CD4-positive, alpha-beta T cell (primary cell): ENCODE results near the gene IRF9. TPM values are rescaled to one million over a fixed set of nuclear protein-coding genes. Genes with fewer than 3 reads are reported as not detected.

ENCODE experiments used
- ATAC-seq: fragments of 200-7000 bp; cut with Tn5 transposase; one replicate; pipeline ENCODE4 v1.10.0; 2022; ENCODE audit warnings: mild to moderate bottlenecking; ENCODE audit not compliant: poor library complexity
- CTCF ChIA-PET: fragments of 350-600 bp; sonication (Branson Sonifier 250); formaldehyde crosslinking; loops from one replicate; lab custom pipeline; 2021; ENCODE audit warnings: antibody characterized with exemption, inconsistent platforms; lab: Charles Lee
- POLR2A ChIA-PET: fragments of 350-600 bp; sonication (Branson Sonifier 250); formaldehyde crosslinking; loops from one replicate; lab custom pipeline; 2021; ENCODE audit warnings: antibody characterized with exemption, inconsistent platforms; lab: Charles Lee
- DNase-seq, 14 experiments: peaks; one replicate each; pipeline ENCODE4 v3.0.0-alpha.2; 2013 to 2020; ENCODE audit warnings: mixed read lengths in 2 of 14
- H3K27ac ChIP-seq, 2 donors: one replicate each; pipeline versions ENCODE4 v1.5.1 to v1.7.0; 2013; ENCODE audit warnings: low read length in 2 of 2, low read depth in 1 of 2, mild to moderate bottlenecking in 1 of 2
- H3K27me3 ChIP-seq, 2 experiments: 1 replicate in 1 of 2; 2 replicates in 1 of 2; pipeline versions ENCODE4 v1.6.1 to v1.7.0; 2013; ENCODE audit warnings: low read length in 2 of 2, control low read depth in 1 of 2, mild to moderate bottlenecking in 1 of 2, moderate library complexity in 1 of 2; ENCODE audit not compliant: insufficient read depth in 2 of 2, control insufficient read depth in 1 of 2
- H3K36me3 ChIP-seq: one replicate; pipeline ENCODE4 v1.6.1; 2013; ENCODE audit warnings: low read length, control low read depth; ENCODE audit not compliant: insufficient read depth
- H3K4me1 ChIP-seq: one replicate; pipeline ENCODE4 v1.6.1; 2013; ENCODE audit warnings: low read length, control low read depth; ENCODE audit not compliant: insufficient read depth
- H3K4me3 ChIP-seq: one replicate; pipeline ENCODE4 v1.5.1; 2013; ENCODE audit warnings: mild to moderate bottlenecking, low read length, moderate library complexity
- H3K9me3 ChIP-seq, 2 experiments: 1 replicate in 1 of 2; 2 replicates in 1 of 2; pipeline versions ENCODE4 v1.6.1 to v1.7.0; 2013; ENCODE audit warnings: low read length in 2 of 2, mild to moderate bottlenecking in 2 of 2, control low read depth in 1 of 2, moderate library complexity in 1 of 2; ENCODE audit not compliant: control insufficient read depth in 1 of 2, insufficient read depth in 1 of 2
- H3K27ac Mint-ChIP-seq: one replicate; pipeline ENCODE4 v1.8.0; 2020; ENCODE audit warnings: mixed read lengths
- H3K27me3 Mint-ChIP-seq: one replicate; pipeline ENCODE4 v1.8.0; 2021; ENCODE audit warnings: mixed read lengths
- H3K36me3 Mint-ChIP-seq: one replicate; pipeline ENCODE4 v1.8.0; 2021; ENCODE audit warnings: low read depth, mixed read lengths
- H3K4me1 Mint-ChIP-seq: one replicate; pipeline ENCODE4 v1.8.0; 2021; ENCODE audit warnings: low read depth, mixed read lengths
- H3K4me3 Mint-ChIP-seq: one replicate; pipeline ENCODE4 v1.8.0; 2020; ENCODE audit warnings: mild to moderate bottlenecking, mixed read lengths
- H3K9me3 Mint-ChIP-seq: one replicate; pipeline ENCODE4 v1.8.0; 2020; ENCODE audit warnings: mixed read lengths
- intact Hi-C, 2 experiments: fragments of 100-400 bp; cut with DNase I in 1 of 2; cut with micrococcal nuclease in 1 of 2; formaldehyde crosslinking; loops; one replicate each; pipeline versions ENCODE4 v1.15.1 to v1.9.0; 2023 to 2025; cut with DNase I, micrococcal nuclease
- total RNA-seq, 174 experiments: library from RNA in 2 of 174; stranded (reverse) in 2 of 174; gene quantifications; one replicate each; pipeline ENCODE4 v1.2.3 and lab custom pipeline; 2021 to 2026
- TF ChIP-seq, protein P1 (sequence below): fragments of 200-600 bp; IDR thresholded peaks from one replicate; pipeline ENCODE4 v1.8.0; 2022; ENCODE audit warnings: antibody characterized with exemption, mild to moderate bottlenecking

IRF9 gene
- total RNA-seq, 2 experiments from 2014 or later, result 248 to 262 TPM

DNA sequence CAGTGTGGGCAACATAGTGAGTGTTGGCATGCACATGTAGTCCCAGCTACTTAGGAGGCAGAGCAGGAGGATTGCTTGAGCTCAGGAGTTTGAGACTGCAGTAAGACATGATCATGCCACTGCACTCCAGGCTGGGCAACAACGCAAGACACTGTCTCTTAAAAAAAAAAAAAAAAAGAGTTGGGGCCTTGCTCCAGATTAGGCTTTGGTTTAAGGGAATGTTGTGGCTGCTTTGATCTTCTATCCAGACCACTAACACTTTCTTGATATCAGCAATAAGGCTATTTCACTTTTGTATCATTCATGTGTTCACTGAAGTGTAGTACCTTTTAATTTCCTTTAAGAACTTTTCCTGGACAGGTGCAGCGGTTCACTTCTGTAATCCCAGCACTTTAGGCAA lies 33.4 kb upstream of the IRF9 start:
- Mint-ChIP-seq H3K9me3 (no peaks in the 10 kb centered on the region), H3K27ac (no peak overlapping the region), H3K27me3 (no peaks in the 10 kb centered on the region), H3K4me3 (no peak overlapping the region), H3K36me3 (peaks cover 26% of the 10 kb centered on the region), H3K4me1 (peaks cover 16% of the 10 kb centered on the region)
- POLR2A ChIA-PET, result interaction anchor here (1.8 to 6.2 kb wide), 3 partner anchors 8 to 19 kb away, joined by 6 to 33 read pairs (median 6); partner anchors contain the start of genes DCAF11, NRL and PSME1
- Histone ChIP-seq H3K4me1 (peaks cover 13% of the 10 kb centered on the region), H3K9me3 (no peaks in the 10 kb centered on the region), H3K36me3 (peaks cover 18% of the 10 kb centered on the region), H3K27ac (no peak overlapping the region), H3K4me3 (no peak overlapping the region), H3K27me3 (no peaks in the 10 kb centered on the region)
- intact Hi-C loops, result no loop called here
- TF ChIP-seq, protein P1, sequence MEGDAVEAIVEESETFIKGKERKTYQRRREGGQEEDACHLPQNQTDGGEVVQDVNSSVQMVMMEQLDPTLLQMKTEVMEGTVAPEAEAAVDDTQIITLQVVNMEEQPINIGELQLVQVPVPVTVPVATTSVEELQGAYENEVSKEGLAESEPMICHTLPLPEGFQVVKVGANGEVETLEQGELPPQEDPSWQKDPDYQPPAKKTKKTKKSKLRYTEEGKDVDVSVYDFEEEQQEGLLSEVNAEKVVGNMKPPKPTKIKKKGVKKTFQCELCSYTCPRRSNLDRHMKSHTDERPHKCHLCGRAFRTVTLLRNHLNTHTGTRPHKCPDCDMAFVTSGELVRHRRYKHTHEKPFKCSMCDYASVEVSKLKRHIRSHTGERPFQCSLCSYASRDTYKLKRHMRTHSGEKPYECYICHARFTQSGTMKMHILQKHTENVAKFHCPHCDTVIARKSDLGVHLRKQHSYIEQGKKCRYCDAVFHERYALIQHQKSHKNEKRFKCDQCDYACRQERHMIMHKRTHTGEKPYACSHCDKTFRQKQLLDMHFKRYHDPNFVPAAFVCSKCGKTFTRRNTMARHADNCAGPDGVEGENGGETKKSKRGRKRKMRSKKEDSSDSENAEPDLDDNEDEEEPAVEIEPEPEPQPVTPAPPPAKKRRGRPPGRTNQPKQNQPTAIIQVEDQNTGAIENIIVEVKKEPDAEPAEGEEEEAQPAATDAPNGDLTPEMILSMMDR, result no peak
- CTCF ChIA-PET, result interaction anchor here (2.8 kb wide), 1 partner anchor 19 kb away, joined by 11 read pairs; no protein-coding TSS in a partner anchor
- ATAC-seq (no peak), DNase-seq (no peak)

DNA sequence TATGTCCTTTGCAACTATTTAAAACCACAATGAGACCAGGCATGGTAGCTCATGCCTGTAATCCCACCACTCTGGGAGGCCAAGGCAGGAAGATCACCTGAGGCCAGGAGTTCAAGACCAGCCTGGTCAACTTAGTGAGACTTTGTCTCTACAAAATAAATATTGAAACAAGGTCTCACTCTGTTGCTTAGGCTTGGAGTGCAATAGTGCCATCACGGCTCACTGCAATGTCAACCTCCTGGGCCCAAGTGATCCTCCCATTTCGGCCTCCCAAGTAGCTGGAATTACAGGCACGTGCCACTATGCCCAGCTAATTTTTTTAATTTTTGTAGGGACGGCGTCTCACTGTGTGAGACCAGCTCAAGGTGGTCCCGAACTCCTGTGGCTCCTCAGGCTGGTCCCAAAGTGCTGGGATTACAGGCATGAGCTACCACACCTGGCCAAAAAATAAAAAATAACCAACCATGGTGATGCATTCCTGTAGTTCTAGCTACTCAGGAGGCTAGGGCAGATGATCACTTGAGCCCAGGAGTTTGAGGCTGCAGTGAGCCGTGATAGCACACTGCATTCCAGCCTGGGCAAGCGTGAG lies 31.6 kb upstream of the IRF9 start:
- Histone ChIP-seq H3K9me3 (no peaks in the 10 kb centered on the region), H3K36me3 (no peaks in the 10 kb centered on the region), H3K27me3 (no peaks in the 10 kb centered on the region), H3K4me1 (peaks cover 18% of the 10 kb centered on the region), H3K4me3 (no peak overlapping the region), H3K27ac (no peak overlapping the region)
- H3K4me1 Mint-ChIP-seq, result peaks cover 25% of the 10 kb centered on the region
- no peak overlapping the region for H3K4me3 Mint-ChIP-seq
- H3K27me3 Mint-ChIP-seq, result no peaks in the 10 kb centered on the region
- H3K9me3 Mint-ChIP-seq, result no peaks in the 10 kb centered on the region
- no peak for DNase-seq
- CTCF ChIA-PET, result no interaction called here
- ATAC-seq, result no peak
- H3K36me3 Mint-ChIP-seq, result peaks cover 8% of the 10 kb centered on the region
- TF ChIP-seq, protein P1, result no peak
- POLR2A ChIA-PET, result interaction anchor here (0.5 to 1.5 kb wide), 2 partner anchors 14 to 21 kb away, joined by 3 to 11 read pairs; partner anchors contain the start of genes DCAF11 and NRL
- intact Hi-C loops, result no loop called here
- no peak overlapping the region for H3K27ac Mint-ChIP-seq

DNA sequence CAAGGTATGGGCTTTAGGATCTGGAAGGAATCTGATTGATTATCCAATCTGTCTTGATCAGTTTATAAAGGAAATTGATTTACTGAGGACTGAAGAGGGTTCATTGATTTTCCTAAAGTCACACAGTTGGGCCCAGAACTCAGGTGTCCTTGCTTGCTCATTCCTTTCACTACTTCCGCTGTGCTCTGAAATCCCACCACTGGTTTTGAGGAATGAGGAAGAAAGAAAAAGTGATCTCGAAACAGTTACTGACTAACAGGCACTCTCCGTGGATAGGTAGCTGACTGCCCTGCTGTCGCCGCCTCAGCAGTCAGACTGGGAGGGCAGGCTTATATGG lies 30.7 kb upstream of the IRF9 start, which contains the start of gene FITM1:
Gene FITM1, plus strand, starts transcription at position 280 of the 337 bp plus-strand sequence. CDS start 905 bp downstream, outside the sequence.
- Mint-ChIP-seq H3K9me3 (no peaks in the 10 kb centered on the region), H3K36me3 (peaks cover 4% of the 10 kb centered on the region), H3K4me1 (peaks cover 28% of the 10 kb centered on the region), H3K4me3 (peak within 1 kb of the TSS; percentile 43), H3K27ac (peak within 1 kb of the TSS; percentile 66), H3K27me3 (no peaks in the 10 kb centered on the region)
- Histone ChIP-seq H3K4me3 (no peak within 1 kb of the TSS), H3K36me3 (no peaks in the 10 kb centered on the region), H3K27me3 (no peaks in the 10 kb centered on the region), H3K4me1 (peaks cover 20% of the 10 kb centered on the region), H3K27ac (no peak within 1 kb of the TSS), H3K9me3 (no peaks in the 10 kb centered on the region)
- POLR2A ChIA-PET, result interaction anchor here (11.7 kb wide), 1 partner anchor 14 kb away, joined by 296 read pairs; the partner anchor contains the start of genes DCAF11 and NRL
- TF ChIP-seq, protein P1, result no peak
- ATAC-seq, result no peak
- CTCF ChIA-PET, result no interaction called here
- intact Hi-C loops, result no loop called here
- no peak for DNase-seq
